ENCODE measurements around the gene CNTD1. TPM values are rescaled to one million over a fixed set of nuclear protein-coding genes. Genes with fewer than 3 reads are reported as not detected.

CNTD1 gene
- polyA plus RNA-seq, 10 donors = 0.46 to 1.5 (median 0.74) TPM

DNA sequence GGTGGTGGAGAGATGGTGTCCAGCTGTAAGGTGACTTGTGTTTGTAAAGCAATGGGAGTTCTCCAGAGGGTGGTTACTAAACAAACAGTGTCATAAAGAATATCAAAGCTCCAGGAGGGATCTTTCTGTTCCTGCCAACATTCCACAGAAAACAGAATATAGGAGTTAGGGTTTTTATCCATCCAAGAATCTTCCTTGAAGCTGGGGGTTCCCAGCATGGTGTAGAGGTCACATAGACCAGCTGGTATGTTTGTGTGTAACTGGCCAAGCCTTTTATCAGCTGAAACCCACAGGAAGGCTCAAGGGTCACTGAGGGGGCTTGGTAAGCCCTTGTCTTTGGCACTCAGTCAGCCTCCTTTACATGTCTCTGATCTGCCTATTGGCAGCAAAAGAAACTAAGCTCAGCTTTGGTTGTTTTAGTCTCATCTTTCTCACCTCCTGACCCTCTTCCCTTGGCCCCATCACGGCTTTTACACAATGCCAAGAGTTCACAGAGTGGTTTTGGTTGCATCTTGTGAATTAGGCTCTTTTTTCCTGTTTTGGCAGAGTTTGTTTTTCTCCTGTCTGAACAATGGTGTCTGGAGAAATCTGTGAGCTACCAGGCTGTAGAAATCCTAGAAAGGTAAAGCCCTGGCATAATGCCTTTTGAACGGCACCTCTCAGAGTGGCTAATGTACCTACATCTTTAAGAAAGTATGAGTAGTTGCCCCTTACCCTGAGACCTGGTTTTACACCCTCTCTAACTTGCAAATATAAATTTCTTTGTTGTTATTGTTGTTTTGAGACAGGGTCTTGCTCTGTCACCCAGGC is 4.6 kb downstream of the CNTD1 start:
- DNase-seq = no peak

DNA sequence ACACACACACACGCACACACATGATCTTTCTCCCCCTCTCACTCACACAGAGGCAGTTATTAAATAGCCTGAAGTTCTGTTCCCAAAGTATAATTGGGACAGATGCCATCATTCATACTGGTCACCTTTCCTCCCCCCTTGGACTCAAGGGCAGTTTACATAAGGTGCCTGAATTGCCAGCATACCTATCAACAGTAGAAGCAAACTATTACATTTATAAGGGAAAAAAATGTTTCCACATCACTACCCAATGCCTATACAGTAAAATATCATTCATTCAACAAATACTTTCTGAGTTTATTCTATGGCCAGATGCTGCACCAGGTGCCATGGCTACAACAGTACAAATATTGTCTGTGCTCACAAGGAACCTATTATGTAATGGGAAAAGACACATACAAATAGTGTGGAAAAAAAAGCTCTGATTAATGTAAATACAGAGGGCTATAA is 6.3 kb downstream of the CNTD1 start:
- no peak for DNase-seq

DNA sequence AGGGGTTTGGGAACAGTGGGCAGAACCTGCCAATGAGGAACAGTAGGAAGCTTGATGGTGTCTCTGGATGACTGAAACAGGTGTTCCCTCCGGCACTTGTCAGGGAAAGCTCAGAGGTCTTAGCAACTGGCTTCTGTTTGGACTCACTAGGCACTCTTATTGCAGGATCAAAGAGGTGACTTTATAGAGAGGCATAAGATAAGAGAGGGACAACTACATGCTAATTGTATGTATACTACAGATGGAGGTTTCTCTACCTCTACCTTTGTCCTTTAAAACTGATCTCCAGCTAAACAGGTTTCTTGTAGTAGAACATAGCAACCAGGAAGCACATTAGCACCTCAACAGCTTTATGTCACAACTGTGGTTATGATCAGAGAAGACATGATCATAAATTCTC is 7.6 kb downstream of the CNTD1 start:
- no peak for DNase-seq

DNA sequence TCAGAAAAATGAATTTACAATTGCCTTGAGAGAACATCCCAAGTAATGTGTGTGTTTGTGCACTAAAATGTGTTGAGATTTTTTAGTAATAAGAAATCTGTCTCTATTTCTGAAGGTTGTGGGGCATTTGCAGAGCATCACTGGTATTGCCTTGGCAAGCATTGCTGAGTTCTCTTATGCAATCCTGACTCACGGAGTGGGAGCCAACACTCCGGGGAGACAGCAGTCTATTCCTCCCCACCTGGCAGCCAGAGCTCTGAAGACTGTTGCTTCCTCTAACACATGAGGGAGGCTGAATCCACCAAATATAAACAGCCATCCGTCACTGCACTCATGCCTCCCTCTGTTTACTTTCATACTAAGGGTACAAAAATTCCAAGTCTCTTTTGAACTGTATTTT is 10.6 kb downstream of the CNTD1 start:
- DNase-seq = no peak

DNA sequence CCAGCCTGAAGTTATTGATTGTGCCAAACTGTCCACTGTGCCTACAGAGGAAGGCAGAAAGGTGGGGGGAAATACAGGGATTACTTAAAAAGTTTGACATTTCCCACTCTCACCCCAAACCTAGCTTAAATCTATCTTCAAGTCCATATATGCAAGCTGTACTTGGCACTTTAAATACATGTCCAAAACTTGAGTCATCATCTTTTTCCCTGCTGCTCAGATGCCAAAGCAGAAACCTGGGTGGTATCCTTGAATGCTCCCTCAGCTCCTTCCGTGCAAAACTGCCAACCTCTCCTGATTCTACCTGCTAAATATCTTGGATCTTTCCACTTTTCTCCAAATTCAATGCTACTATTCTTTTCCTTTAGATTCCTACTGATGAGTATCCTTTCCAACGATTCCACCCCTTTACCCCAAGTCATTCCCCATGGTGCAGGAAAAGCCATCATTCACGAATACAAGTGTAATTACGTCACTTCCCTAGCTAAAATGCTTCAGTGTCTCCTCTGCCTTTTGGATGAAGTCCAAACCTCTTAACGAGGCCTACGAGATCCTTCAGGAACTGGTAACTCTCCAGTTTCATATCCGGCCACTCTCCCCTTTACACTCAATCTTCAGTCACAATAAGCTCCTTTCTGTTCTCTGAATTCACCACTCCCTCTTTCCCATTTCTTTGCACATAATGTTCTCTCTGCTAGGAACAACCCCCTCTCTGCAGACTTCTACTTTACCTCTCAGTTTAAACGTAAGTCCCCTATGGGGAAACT is 16.2 kb downstream of the CNTD1 start:
- peak; percentile 51 to 65 (median 62) for DNase-seq

DNA sequence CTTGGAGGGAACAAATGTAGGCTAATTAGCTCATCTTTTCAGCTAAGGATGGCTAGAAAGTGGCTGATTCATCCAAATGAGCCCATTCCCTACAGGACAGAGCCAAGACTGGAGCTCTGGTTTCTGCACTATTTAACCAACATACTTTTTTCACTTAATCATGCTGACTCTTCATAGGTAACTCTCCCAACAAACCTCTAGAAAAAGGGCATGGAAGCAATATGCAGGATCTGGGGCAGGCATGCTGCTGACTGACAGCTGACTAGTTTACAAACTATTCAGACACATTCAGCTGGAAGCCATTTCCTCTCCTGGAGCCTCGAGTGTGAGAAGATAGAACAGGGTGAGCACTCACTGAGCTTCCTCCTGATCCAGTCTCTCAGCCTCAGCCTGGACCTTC is 19.2 kb downstream of the CNTD1 start:
- peak in 1 of 3 donors; percentile 25 for DNase-seq

DNA sequence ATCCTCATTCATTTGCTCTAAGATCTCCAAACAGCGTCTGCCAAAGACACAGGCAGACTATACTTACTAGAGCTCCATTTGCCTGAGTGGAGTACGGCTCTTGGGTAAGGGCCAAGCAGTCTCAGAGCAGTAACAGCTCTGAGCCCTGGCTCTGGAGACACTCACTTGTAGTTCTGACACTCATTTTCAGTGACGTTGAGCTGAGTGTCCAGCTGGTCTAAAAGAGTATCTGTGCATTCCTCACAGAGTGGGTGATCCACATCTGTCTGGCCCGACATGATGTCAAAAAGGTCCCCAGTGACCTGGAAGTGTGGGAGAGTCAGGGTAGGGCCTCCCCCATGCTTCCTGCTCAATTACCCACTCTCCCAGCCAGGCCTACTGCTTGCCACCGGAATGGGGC is 19.7 kb downstream of the CNTD1 start:
- DNase-seq = no peak

DNA sequence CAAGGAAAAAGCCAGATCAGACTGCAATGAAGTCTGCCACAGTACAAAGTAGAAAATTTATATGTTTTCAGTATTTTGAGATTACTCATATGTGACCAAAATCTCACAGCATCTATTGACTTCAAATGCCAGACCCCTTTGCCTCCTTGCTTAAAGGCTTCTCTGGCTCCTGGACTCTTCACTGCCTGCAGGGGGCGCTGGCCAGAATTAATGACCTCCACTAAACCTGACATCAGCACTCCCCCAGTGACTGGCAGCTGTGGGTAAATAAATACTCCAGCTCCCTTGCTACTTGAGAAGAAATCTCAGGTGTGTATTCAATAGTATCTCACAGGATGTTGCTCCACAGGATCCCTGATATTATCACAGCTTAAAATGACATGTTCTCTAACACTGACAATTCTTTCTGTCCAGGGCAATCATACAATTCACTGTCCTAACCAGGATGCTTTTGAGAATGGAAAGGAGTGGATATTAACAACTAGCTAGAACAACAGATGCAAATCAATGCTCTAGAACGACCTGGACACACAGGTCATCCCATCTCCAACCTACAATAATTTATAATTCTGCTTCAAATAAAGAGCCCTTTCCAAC is 21.4 kb downstream of the CNTD1 start:
- peak in 1 of 3 donors; percentile 30 for DNase-seq

DNA sequence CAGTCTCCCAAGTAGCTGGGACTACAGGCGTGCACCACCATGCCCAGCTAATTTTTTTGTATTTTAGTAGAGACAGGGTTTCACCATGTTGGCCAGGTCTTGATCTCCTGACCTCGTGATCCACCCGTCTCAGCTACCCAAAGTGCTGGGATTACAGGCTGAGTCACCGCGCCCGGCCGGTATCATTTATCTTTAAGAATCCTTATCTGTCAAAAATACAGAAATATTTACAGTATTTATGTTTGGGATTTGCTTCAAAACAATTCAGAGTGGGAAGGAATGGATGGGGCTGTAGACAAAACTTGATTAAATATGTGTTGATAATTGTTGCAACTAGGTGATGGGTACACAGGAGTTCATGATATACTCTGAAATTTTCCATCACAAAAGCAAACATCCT is 22.5 kb downstream of the CNTD1 start:
- no peak for DNase-seq

DNA sequence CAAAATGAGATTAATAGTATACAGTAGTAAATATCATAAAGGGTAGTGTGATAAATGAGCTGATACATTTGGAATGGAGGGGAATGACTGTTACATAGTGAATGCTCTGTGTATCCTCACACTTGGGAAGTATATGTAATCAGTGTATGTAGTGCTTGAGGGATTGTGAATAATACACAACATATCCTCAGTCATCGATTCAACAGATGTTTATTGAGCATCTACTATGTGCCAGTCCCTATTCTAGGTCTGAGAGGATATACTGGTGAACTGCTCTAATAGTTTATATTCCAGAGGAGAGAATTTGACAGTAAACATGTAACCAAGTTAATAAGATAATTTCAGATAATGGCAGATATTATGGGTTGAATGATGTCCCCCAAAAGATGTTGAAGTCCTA is 28.8 kb downstream of the CNTD1 start:
- DNase-seq = no peak

DNA sequence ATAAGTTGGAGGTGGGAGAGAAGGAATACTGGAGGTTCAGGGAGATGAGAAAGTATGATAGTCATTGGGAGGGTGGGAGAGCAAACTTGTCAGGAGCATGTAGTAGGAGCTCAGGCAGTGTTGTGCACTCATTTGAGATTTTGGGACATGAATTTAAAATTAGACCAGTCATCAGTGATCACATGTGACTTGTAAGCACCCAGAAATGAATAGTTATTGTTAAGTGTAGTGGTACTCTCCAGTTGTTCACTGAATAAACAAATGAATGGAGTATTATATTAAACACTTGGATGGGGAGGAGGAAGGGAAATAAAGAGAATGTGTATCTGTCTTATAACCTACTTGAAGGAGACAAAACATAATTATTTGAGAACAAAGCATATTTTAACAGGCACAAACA is 32.3 kb downstream of the CNTD1 start:
- DNase-seq = no peak

DNA sequence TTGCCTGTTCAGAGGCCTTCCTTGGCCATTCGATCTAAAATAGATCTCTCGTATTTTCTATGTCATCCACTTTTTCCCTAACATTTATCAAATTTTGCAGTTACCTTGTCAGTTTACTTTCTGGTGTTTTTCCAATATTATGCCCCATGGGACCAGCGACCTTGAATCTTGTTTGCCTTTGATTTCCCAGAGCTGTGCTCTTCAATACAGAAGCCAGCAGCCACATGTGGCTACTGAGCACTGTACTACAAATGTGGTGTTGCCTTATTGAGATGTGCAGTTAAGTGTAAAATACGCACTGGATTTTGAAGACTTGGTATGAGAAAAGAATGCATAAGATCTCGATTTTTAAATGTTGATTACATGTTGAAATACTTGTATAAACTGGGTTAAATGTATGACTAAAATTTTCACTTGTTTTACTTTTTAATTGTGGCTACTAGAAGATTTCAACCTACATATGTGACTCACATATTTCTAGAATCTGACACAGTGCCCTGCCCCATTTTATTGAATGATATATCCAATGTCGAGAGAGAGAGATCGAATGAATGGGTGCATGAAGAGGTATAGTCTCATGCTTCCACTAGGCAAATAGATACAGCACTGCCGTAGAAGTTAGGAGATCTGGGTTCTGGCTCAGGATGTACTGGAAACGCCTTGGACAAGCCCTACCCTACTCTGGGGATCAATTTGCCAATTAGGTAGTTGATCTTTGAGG is 33.7 kb downstream of the CNTD1 start:
- DNase-seq = no peak

DNA sequence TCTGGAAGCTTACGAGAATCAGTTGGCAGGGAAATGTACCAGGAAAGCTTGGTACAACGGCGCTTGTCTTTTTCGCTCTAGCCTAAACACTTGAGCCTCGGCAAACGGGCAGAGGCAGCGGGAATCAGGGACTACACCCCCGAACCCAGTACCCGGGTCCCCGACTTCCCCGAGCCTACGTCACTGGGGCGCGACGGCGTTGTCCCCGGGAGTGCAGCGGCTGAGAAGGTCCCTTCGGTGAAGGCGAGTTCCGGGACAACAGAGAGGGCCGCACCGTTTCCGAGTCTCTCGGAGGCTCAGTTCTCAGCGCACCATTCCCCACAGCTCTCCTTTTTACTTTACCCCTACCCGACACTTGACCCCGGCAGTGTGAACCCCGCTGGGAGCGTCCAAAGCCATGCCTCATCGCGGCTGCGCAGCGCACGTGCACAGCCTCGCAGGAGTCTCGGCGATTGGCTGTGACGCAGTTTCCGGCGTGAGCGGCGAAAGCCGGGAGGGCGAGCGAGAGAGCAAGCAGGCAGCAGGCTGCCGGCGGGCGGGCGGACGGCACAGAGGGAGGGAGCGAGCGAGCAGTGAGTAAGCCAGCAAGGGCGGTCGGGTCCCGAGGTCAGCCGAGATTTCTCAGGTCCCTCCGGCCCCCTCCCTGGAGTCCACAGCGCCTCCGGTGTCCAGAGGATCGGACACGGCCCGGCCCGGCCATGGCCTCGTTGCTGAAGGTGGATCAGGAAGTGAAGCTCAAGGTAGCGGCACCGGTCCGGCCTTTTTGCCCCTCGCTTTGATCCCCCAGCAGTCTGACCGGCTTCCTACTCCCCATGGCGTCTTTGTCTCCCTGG is 34.5 kb downstream of the CNTD1 start, which contains the start of gene PSME3:
Gene PSME3, plus strand, starts transcription at position 464 of the 833 bp plus-strand sequence. Its CDS starts 235 bp downstream, at position 699.
- DNase-seq = peak; percentile 87 to 98 (median 92)

DNA sequence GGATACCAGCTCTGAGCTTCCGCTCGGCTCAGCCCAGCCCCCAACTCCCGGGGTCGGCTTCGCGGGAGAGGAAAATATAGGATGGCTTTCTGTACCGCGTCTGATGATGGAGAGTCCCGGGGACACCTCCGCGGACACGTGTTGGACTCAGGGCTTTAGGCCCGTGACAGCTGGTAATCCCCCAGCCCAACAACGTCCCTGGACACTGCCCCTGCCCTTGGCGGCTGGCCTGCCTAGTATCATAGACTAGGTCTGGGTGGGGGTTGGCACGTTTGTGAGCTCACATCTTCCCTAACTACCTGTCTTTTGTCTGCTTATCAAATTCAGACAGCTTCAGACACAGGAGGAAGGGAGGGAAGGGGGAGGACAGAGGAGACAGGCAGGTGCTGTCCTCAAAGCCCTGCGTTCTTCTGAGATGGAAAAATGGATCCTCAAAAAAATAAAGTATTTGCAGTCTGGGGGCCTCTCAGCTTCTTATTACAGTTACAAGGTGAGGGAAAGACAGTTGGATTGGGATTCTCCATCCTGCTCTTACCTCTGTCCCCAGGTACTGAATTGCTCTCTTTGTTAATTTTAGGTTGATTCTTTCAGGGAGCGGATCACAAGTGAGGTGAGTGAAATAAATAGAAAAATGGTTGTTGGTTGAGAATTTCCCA is 35.2 kb downstream of the CNTD1 start:
- no peak for DNase-seq

DNA sequence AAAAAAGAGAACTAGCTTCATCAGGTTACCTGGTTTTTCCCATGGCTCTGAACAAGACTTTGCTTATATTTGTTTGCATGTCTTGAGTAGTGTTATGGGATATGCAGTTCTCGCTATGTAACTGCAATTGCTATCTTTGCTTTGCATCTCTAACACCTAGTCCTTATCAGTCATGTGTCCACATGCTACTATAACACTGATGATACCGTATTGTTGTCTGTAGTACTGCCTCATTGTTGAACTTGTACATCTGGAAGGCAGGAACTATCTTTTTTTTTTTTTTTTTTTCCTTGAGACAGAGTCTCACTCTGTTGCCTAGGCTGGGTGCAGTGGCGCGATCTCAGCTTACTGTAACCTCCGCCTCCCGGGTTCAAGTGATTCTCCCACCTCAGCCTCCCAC is 37.1 kb downstream of the CNTD1 start:
- no peak for DNase-seq

DNA sequence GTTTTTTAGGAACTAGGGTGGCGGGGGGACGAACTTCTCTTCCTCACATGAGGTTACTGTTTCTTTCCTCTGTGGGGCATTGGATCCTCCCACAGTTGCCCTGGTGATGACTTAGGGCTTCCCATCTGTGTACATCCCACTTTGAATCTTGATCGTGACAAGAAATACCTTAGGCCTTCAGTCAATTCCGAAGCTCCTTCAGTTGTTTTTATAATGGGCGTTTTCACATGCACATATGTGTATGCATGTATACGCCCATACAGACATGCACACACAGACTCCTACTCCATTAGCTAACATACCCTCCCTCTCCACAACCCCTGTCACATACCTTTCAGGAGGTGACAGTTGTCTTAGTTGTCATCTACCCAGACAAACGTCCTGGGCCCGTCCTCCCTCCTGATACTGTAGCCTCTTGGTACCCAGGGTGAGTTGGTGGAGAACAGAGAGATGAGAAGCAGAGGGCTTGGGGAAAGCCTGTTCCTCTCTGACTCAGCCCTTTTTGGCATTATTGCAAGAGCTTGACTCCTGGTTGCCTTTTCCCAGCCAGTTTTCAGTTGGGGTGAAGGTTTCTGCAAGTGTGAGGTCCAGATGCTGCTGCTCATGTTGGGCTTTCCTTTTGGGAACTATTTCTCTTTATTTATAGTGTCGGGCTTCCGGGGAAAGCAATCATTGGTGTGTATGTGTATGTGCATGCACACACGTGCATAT is 43.5 kb downstream of the CNTD1 start:
- no peak for DNase-seq

DNA sequence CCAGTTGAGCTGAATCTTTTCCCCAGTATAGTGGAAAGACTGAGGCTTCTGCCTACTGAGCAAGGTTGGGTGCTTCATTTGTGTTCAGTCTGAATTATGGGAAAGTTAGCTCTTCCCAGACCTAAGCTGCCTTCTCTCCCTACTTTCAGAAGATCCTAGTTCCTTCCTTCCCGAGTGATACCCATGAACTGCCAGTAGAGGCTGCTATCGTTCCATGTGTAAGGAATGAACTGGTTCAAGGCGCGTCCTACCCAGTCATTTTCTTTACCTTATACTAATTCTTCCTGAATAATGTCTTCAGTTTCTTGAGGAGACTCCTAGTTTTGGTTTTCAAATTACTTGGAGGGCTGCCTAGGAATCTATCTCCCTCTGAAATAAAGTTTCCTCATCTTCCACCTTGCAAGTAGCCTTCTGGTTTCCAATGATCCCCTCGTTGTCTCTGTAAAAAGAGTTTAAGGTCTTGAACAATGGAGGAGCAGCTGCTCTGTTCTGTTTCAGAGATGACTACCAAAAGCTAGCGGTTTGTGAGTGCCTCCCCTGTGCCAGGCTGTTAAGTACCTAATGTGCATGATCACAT is 44.8 kb downstream of the CNTD1 start:
- peak; percentile 47 to 77 (median 60) for DNase-seq

DNA sequence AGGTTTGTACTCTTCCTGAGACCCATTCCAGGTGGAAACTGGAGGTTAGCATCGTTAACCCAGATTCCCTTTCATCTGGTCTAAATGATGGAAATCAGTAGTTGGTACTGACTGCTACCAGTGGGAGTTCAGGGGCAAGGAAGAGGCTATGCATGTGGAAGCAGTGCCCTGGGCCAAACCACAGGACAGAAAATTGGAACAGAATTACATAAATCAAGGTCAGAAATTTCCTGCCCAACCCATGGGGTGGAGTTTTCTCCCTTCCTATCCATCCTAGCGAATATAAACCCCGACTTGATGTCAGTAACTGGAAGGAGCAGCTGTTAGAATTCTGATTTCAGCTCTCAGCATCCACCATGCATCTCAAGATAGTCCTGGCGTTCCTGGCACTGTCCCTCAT is 45.6 kb downstream of the CNTD1 start, which contains the start of gene AOC2:
Gene AOC2, plus strand, starts transcription at position 310 of the 400 bp plus-strand sequence. Its CDS starts 47 bp downstream, at position 357.
- DNase-seq = no peak

Data from muscle of back (tissue), 11 donors.